CD8-positive, alpha-beta memory T cell (primary cell): ENCODE results near the gene AKAP13. TPM values are rescaled to one million over a fixed set of nuclear protein-coding genes. Genes with fewer than 3 reads are reported as not detected.

Experiments used
- CTCF ChIA-PET: fragments of 350-600 bp; sonication (Branson Sonifier 250); formaldehyde crosslinking; loops from one replicate; lab custom pipeline; 2021; ENCODE audit warnings: antibody characterized with exemption; lab: Charles Lee
- POLR2A ChIA-PET: fragments of 350-600 bp; sonication (Branson Sonifier 250); formaldehyde crosslinking; loops from one replicate; lab custom pipeline; 2021; ENCODE audit warnings: antibody characterized with exemption; lab: Charles Lee
- DNase-seq, 5 donors: peaks; one replicate each; pipeline versions ENCODE4 v3.0.0 to v3.0.0-alpha.2; 2020 to 2022; ENCODE audit warnings: mixed read lengths in 1 of 5
- H3K27ac ChIP-seq: one replicate; pipeline ENCODE4 v1.7.0; 2013; ENCODE audit warnings: low read depth, mild to moderate bottlenecking, low read length, moderate library complexity
- H3K27me3 ChIP-seq: 2 replicates; pipeline ENCODE4 v1.7.0; 2013; ENCODE audit warnings: low read length, mild to moderate bottlenecking; ENCODE audit not compliant: insufficient read depth, poor library complexity, severe bottlenecking
- H3K36me3 ChIP-seq: 2 replicates; pipeline ENCODE4 v1.7.0; 2013; ENCODE audit warnings: mild to moderate bottlenecking, low read length, moderate library complexity; ENCODE audit not compliant: insufficient read depth
- H3K4me1 ChIP-seq: 2 replicates; pipeline ENCODE4 v1.7.0; 2013; ENCODE audit warnings: mild to moderate bottlenecking, low read length, moderate library complexity; ENCODE audit not compliant: insufficient read depth
- H3K4me3 ChIP-seq: 2 replicates; pipeline ENCODE4 v1.7.0; 2013; ENCODE audit warnings: mild to moderate bottlenecking, low read length
- H3K9me3 ChIP-seq: 2 replicates; pipeline ENCODE4 v1.7.0; 2013; ENCODE audit warnings: mild to moderate bottlenecking, low read length
- H3K27ac Mint-ChIP-seq, 8 donors: one replicate each; pipeline ENCODE4 v1.8.0; 2020 to 2021; ENCODE audit warnings: mixed read lengths in 8 of 8, mild to moderate bottlenecking in 6 of 8, inconsistent platforms in 3 of 8, moderate library complexity in 3 of 8
- H3K27me3 Mint-ChIP-seq, 2 donors: one replicate each; pipeline ENCODE4 v1.8.0; 2020 to 2021; ENCODE audit warnings: mixed read lengths in 2 of 2, mild to moderate bottlenecking in 1 of 2, moderate library complexity in 1 of 2
- H3K36me3 Mint-ChIP-seq, 3 donors: one replicate each; pipeline ENCODE4 v1.8.0; 2020 to 2021; ENCODE audit warnings: mixed read lengths in 3 of 3, inconsistent platforms in 1 of 3, mild to moderate bottlenecking in 1 of 3
- H3K4me1 Mint-ChIP-seq, 3 donors: one replicate each; pipeline ENCODE4 v1.8.0; 2020 to 2021; ENCODE audit warnings: mixed read lengths in 3 of 3, inconsistent platforms in 1 of 3, mild to moderate bottlenecking in 1 of 3
- H3K4me3 Mint-ChIP-seq, 7 donors: one replicate each; pipeline ENCODE4 v1.8.0; 2020 to 2021; ENCODE audit warnings: mixed read lengths in 7 of 7, mild to moderate bottlenecking in 6 of 7, moderate library complexity in 4 of 7, inconsistent platforms in 2 of 7
- H3K9me3 Mint-ChIP-seq, 5 donors: one replicate each; pipeline ENCODE4 v1.8.0; 2020 to 2022; ENCODE audit warnings: mixed read lengths in 5 of 5, mild to moderate bottlenecking in 3 of 5, moderate library complexity in 2 of 5, inconsistent platforms in 1 of 5
- polyA plus RNA-seq: library from polyadenylated mRNA; unstranded; fragments of 300-500 nt; fragmentation: Illumina TruSeq; gene quantifications from one replicate; pipeline ENCODE4 v1.2.3, GENCODE V29; 2021
- total RNA-seq, 2 experiments: library from RNA; stranded (reverse); gene quantifications; one replicate each; pipeline ENCODE4 v1.2.3, GENCODE V29; 2021

Gene AKAP13
- total and polyA plus RNA-seq, 3 experiments from 2014 or later: 109 to 234 (median 113) TPM

- peaks cover 15 to 52% (median 40%) of the 10 kb centered on the region in 3 donors for H3K4me1 Mint-ChIP-seq
- no peaks in the 10 kb centered on the region for H3K9me3 ChIP-seq
- ChIA-PET POLR2A (interaction anchor here (0.7 kb wide), 1 partner anchor 9 kb away, joined by 3 read pairs; no protein-coding TSS in a partner anchor), CTCF (interaction anchor here (0.6 to 1.6 kb wide), 5 partner anchors 24 to 110 kb away, joined by 3 to 5 read pairs (median 3); no protein-coding TSS in a partner anchor)
- DNase-seq: no peak
- no peaks in the 10 kb centered on the region for H3K27me3 ChIP-seq
- peaks cover 10% of the 10 kb centered on the region for H3K4me1 ChIP-seq
- H3K36me3 Mint-ChIP-seq: peaks cover 0 to 33% (median 15%) of the 10 kb centered on the region in 3 donors
- H3K27me3 Mint-ChIP-seq: peaks cover 0 to 2% of the 10 kb centered on the region in 2 donors
- no peaks in the 10 kb centered on the region for H3K36me3 ChIP-seq
- peak overlapping the region in 6 of 8 donors; percentile 8 to 65 (median 26) for H3K27ac Mint-ChIP-seq
- no peak overlapping the region for H3K4me3 ChIP-seq
- H3K9me3 Mint-ChIP-seq: no peaks in the 10 kb centered on the region
- no peak overlapping the region for H3K27ac ChIP-seq
- H3K4me3 Mint-ChIP-seq: no peak overlapping the region
Observed at GRCh38 chr15:85614059-85614458, 233.7 kb downstream of the AKAP13 start.

- Histone ChIP-seq H3K27ac (no peak overlapping the region), H3K9me3 (no peaks in the 10 kb centered on the region), H3K27me3 (no peaks in the 10 kb centered on the region), H3K4me1 (peaks cover 29% of the 10 kb centered on the region), H3K36me3 (no peaks in the 10 kb centered on the region), H3K4me3 (no peak overlapping the region)
- H3K27me3 Mint-ChIP-seq: peaks cover 0 to 2% of the 10 kb centered on the region in 2 donors
- no peaks in the 10 kb centered on the region for H3K9me3 Mint-ChIP-seq
- H3K4me1 Mint-ChIP-seq: peaks cover 14 to 47% (median 40%) of the 10 kb centered on the region in 3 donors
- peak in 1 of 5 donors; percentile 32 for DNase-seq
- peak overlapping the region in 7 of 8 donors; percentile 38 to 86 (median 64) for H3K27ac Mint-ChIP-seq
- H3K36me3 Mint-ChIP-seq: peaks cover 0 to 28% (median 10%) of the 10 kb centered on the region in 3 donors
- ChIA-PET POLR2A (interaction anchor here (0.6 kb wide), 1 partner anchor 76 kb away, joined by 4 read pairs; no protein-coding TSS in a partner anchor), CTCF (interaction anchor here (1.3 kb wide), 3 partner anchors 9 to 83 kb away, joined by 3 to 5 read pairs (median 4); no protein-coding TSS in a partner anchor)
- H3K4me3 Mint-ChIP-seq: no peak overlapping the region
Observed at GRCh38 chr15:85615930-85616329, 235.5 kb downstream of the AKAP13 start.

GRCh38 chr15:85616549-85617110 is 236.2 kb downstream of the AKAP13 start:
- H3K27ac ChIP-seq: no peak overlapping the region
- H3K27ac Mint-ChIP-seq: peak overlapping the region in 7 of 8 donors; percentile 38 to 86 (median 48)
- H3K9me3 Mint-ChIP-seq: no peaks in the 10 kb centered on the region

GRCh38 chr15:85618228-85618505 is 237.8 kb downstream of the AKAP13 start:
- POLR2A ChIA-PET: interaction anchor here (0.6 kb wide), 2 partner anchors 39 to 179 kb away, joined by 3 to 4 read pairs; no protein-coding TSS in a partner anchor
- Histone ChIP-seq H3K9me3 (no peaks in the 10 kb centered on the region), H3K4me1 (peaks cover 31% of the 10 kb centered on the region), H3K36me3 (no peaks in the 10 kb centered on the region), H3K4me3 (no peak overlapping the region), H3K27me3 (no peaks in the 10 kb centered on the region), H3K27ac (no peak overlapping the region)
- H3K4me3 Mint-ChIP-seq: no peak overlapping the region
- no peak for DNase-seq
- H3K9me3 Mint-ChIP-seq: no peaks in the 10 kb centered on the region
- H3K27me3 Mint-ChIP-seq: no peaks in the 10 kb centered on the region
- H3K36me3 Mint-ChIP-seq: peaks cover 0 to 13% (median 0%) of the 10 kb centered on the region in 3 donors
- H3K4me1 Mint-ChIP-seq: peaks cover 22 to 32% (median 28%) of the 10 kb centered on the region in 3 donors
- no peak overlapping the region for H3K27ac Mint-ChIP-seq
- CTCF ChIA-PET: interaction anchor here (1.2 to 2.4 kb wide), 8 partner anchors 9 to 322 kb away, joined by 3 to 7 read pairs (median 3); no protein-coding TSS in a partner anchor

More at GRCh38 chr15:85616549-85617110, 236.2 kb downstream of the AKAP13 start:
- Histone ChIP-seq H3K36me3 (no peaks in the 10 kb centered on the region), H3K27me3 (no peaks in the 10 kb centered on the region), H3K9me3 (no peaks in the 10 kb centered on the region), H3K4me3 (no peak overlapping the region), H3K4me1 (peaks cover 31% of the 10 kb centered on the region)
- H3K36me3 Mint-ChIP-seq: peaks cover 0 to 21% (median 5%) of the 10 kb centered on the region in 3 donors
- H3K4me1 Mint-ChIP-seq: peaks cover 11 to 40% (median 34%) of the 10 kb centered on the region in 3 donors
- DNase-seq: no peak
- CTCF ChIA-PET: interaction anchor here (0.8 to 1.3 kb wide), 4 partner anchors 8 to 82 kb away, joined by 3 to 5 read pairs (median 4); no protein-coding TSS in a partner anchor
- POLR2A ChIA-PET: interaction anchor here (0.6 kb wide), 1 partner anchor 76 kb away, joined by 4 read pairs; no protein-coding TSS in a partner anchor
- H3K4me3 Mint-ChIP-seq: no peak overlapping the region
- peaks cover 0 to 2% of the 10 kb centered on the region in 2 donors for H3K27me3 Mint-ChIP-seq

- Mint-ChIP-seq H3K27me3 (no peaks in the 10 kb centered on the region), H3K4me3 (no peak overlapping the region), H3K27ac (no peak overlapping the region), H3K9me3 (no peaks in the 10 kb centered on the region), H3K4me1 (peaks cover 30 to 35% (median 30%) of the 10 kb centered on the region in 3 donors), H3K36me3 (peaks cover 0 to 13% (median 0%) of the 10 kb centered on the region in 3 donors)
- peak; percentile 23 to 69 (median 31) for DNase-seq
- H3K36me3 ChIP-seq: no peaks in the 10 kb centered on the region
- H3K4me3 ChIP-seq: peak overlapping the region; percentile 30
- no peaks in the 10 kb centered on the region for H3K9me3 ChIP-seq
- ChIA-PET CTCF (interaction anchor here (1.0 to 2.4 kb wide), 7 partner anchors 12 to 322 kb away, joined by 3 to 7 read pairs (median 4); no protein-coding TSS in a partner anchor), POLR2A (interaction anchor here (0.6 to 0.7 kb wide), 2 partner anchors 38 to 71 kb away, joined by 3 read pairs; no protein-coding TSS in a partner anchor)
- H3K27ac ChIP-seq: no peak overlapping the region
- peaks cover 37% of the 10 kb centered on the region for H3K4me1 ChIP-seq
- H3K27me3 ChIP-seq: no peaks in the 10 kb centered on the region
Observed at GRCh38 chr15:85618956-85619491, 238.6 kb downstream of the AKAP13 start.

GRCh38 chr15:85619992-85620689 is 239.7 kb downstream of the AKAP13 start:
- Histone ChIP-seq H3K36me3 (no peaks in the 10 kb centered on the region), H3K27me3 (no peaks in the 10 kb centered on the region), H3K4me1 (peaks cover 48% of the 10 kb centered on the region), H3K9me3 (no peaks in the 10 kb centered on the region), H3K4me3 (no peak overlapping the region), H3K27ac (no peak overlapping the region)
- POLR2A ChIA-PET: interaction anchor here (1.0 to 1.2 kb wide), 2 partner anchors 26 to 38 kb away, joined by 5 read pairs; no protein-coding TSS in a partner anchor
- Mint-ChIP-seq H3K4me1 (peaks cover 20 to 41% (median 35%) of the 10 kb centered on the region in 3 donors), H3K4me3 (no peak overlapping the region), H3K36me3 (peaks cover 0 to 9% (median 0%) of the 10 kb centered on the region in 3 donors), H3K27ac (no peak overlapping the region), H3K27me3 (no peaks in the 10 kb centered on the region), H3K9me3 (no peaks in the 10 kb centered on the region)
- DNase-seq: no peak
- CTCF ChIA-PET: no interaction called here

GRCh38 chr15:85620690-85621049 is 240.3 kb downstream of the AKAP13 start:
- DNase-seq: peak in 1 of 5 donors; percentile 13
- peaks cover 53% of the 10 kb centered on the region for H3K4me1 ChIP-seq
- no peaks in the 10 kb centered on the region for H3K9me3 ChIP-seq
- H3K27me3 Mint-ChIP-seq: no peaks in the 10 kb centered on the region
- ChIA-PET CTCF (no interaction called here), POLR2A (interaction anchor here (1.0 to 1.2 kb wide), 2 partner anchors 25 to 39 kb away, joined by 5 read pairs; no protein-coding TSS in a partner anchor)
- no peak overlapping the region for H3K27ac ChIP-seq
- H3K36me3 ChIP-seq: no peaks in the 10 kb centered on the region
- H3K36me3 Mint-ChIP-seq: peaks cover 0 to 10% (median 0%) of the 10 kb centered on the region in 3 donors
- no peak overlapping the region for H3K4me3 ChIP-seq
- no peak overlapping the region for H3K27ac Mint-ChIP-seq
- H3K9me3 Mint-ChIP-seq: no peaks in the 10 kb centered on the region
- peaks cover 14 to 46% (median 35%) of the 10 kb centered on the region in 3 donors for H3K4me1 Mint-ChIP-seq
- H3K4me3 Mint-ChIP-seq: no peak overlapping the region
- H3K27me3 ChIP-seq: no peaks in the 10 kb centered on the region
